K562 (cell line): ENCODE data around the gene STX2. TPM values are rescaled to one million over a fixed set of nuclear protein-coding genes. Genes with fewer than 3 reads are reported as not detected.

Experiments used
- ATAC-seq: fragments of 200-7000 bp; cut with Tn5 transposase; 3 replicates; pipeline ENCODE4 v1.9.1; 2020; ENCODE audit warnings: moderate library complexity
- BruUV-seq: library from RNA; stranded (reverse); fragments of 400-500 nt; replicated peaks from 2 replicates; lab custom pipeline; 2021; lab: Mats Ljungman, UMichigan
- CTCF ChIA-PET: fragments of 300-600 bp; formaldehyde crosslinking; extraction: SDS; loops from one replicate; lab custom pipeline; 2021; ENCODE audit warnings: low intra/inter-chr PET ratio; lab: Yijun Ruan, JAX
- POLR2A ChIA-PET: fragments of 300-600, 350-650 bp; sonication (Branson Sonifier 250); formaldehyde crosslinking; extraction: SDS; loops from one replicate; lab custom pipeline; 2021; ENCODE audit warnings: antibody characterized with exemption, inconsistent platforms; lab: Yijun Ruan, JAX
- DNase-seq, 4 experiments: peaks; one replicate each; pipeline versions ENCODE4 v3.0.0 to v3.0.0-alpha.2; 2011 to 2018; ENCODE audit warnings: low spot score in 3 of 4, mixed read lengths in 3 of 4; ENCODE audit errors: extremely low read depth in 1 of 4
- FAIRE-seq: peaks from 2 replicates; lab custom pipeline; 2011; peaks lifted over from hg19 to GRCh38; lab: Jason Lieb, UNC
- H2AFZ ChIP-seq: 2 replicates; pipeline ENCODE4 v1.6.0; 2011; ENCODE audit warnings: low read depth, low read length, control low read depth, inconsistent platforms
- H3K27ac ChIP-seq: fragments of 200-600 bp; 3 replicates; pipeline ENCODE4 v1.8.0; 2011; ENCODE audit warnings: low read depth, mild to moderate bottlenecking, control low read depth, inconsistent platforms, low read length, moderate library complexity, mixed read lengths; ENCODE audit errors: extremely low read depth
- H3K27me3 ChIP-seq, 2 experiments: fragments of 300-600 bp in 1 of 2; 2 replicates in 1 of 2; 3 replicates in 1 of 2; pipeline versions ENCODE4 v1.6.0 to v1.8.0; 2011; ENCODE audit warnings: inconsistent platforms in 2 of 2, low read length in 2 of 2, mild to moderate bottlenecking in 1 of 2, mixed read lengths in 1 of 2, moderate library complexity in 1 of 2; ENCODE audit not compliant: control insufficient read depth in 2 of 2, insufficient read depth in 2 of 2
- H3K36me3 ChIP-seq: fragments of 300-600 bp; 3 replicates; pipeline ENCODE4 v1.8.0; 2011; ENCODE audit warnings: mild to moderate bottlenecking, low read length, inconsistent platforms; ENCODE audit not compliant: control insufficient read depth, insufficient read depth
- H3K4me1 ChIP-seq, 2 experiments: fragments of 200-600 bp in 1 of 2; replicated peaks in 1 of 2; 2 replicates in 1 of 2; 3 replicates in 1 of 2; pipeline versions ENCODE4 v1.5.1 to v1.8.0; 2011; ENCODE audit warnings: inconsistent platforms in 2 of 2, low read length in 2 of 2, mild to moderate bottlenecking in 1 of 2, mixed read lengths in 1 of 2, moderate library complexity in 1 of 2; ENCODE audit not compliant: control insufficient read depth in 2 of 2, insufficient read depth in 2 of 2
- H3K4me2 ChIP-seq: 2 replicates; pipeline ENCODE4 v1.6.1; 2011; ENCODE audit warnings: low read length, control low read depth, inconsistent platforms, mixed read lengths; ENCODE audit not compliant: insufficient read depth
- H3K4me3 ChIP-seq: fragments of 200-600 bp; sonication (generic), shearing (Covaris generic); 2 replicates; pipeline ENCODE4 v1.5.1; 2016; ENCODE audit warnings: control low read depth, inconsistent platforms
- H3K79me2 ChIP-seq: fragments of 200-600 bp; 3 replicates; pipeline ENCODE4 v1.8.0; 2011; ENCODE audit warnings: low read length, inconsistent platforms; ENCODE audit not compliant: control insufficient read depth, insufficient read depth
- H3K9ac ChIP-seq, 2 experiments: 2 replicates each; pipeline versions ENCODE4 v1.6.0 to v1.6.1; 2011; ENCODE audit warnings: low read depth in 2 of 2, low read length in 2 of 2, control low read depth in 1 of 2, inconsistent platforms in 1 of 2, mild to moderate bottlenecking in 1 of 2, mixed read lengths in 1 of 2; ENCODE audit not compliant: insufficient read depth in 1 of 2
- H3K9me1 ChIP-seq: one replicate; pipeline ENCODE4 v1.6.0; 2011; ENCODE audit warnings: inconsistent platforms, mild to moderate bottlenecking, low read length, moderate library complexity; ENCODE audit not compliant: control insufficient read depth, insufficient read depth
- H3K9me3 ChIP-seq: replicated peaks from 2 replicates; pipeline ENCODE4 v1.5.1; 2011; ENCODE audit warnings: low read depth, low read length, inconsistent platforms; ENCODE audit not compliant: control insufficient read depth, insufficient read depth
- H4K20me1 ChIP-seq: replicated peaks from 2 replicates; pipeline ENCODE4 v1.6.1; 2011; ENCODE audit warnings: low read length, inconsistent platforms, mixed read lengths; ENCODE audit not compliant: control insufficient read depth, insufficient read depth
- RBM34 ChIP-seq: fragments of 200-400 bp; formaldehyde crosslinking; IDR thresholded peaks from 2 replicates; pipeline ENCODE4 v1.6.1; 2018; ENCODE audit warnings: low read length, borderline replicate concordance; ENCODE audit not compliant: insufficient read depth
- TAF1 ChIP-seq: IDR thresholded peaks from 2 replicates; pipeline ENCODE4 v1.6.1; 2011; ENCODE audit warnings: mild to moderate bottlenecking, low read length, moderate library complexity; ENCODE audit not compliant: insufficient read depth, control insufficient read depth, severe bottlenecking; ENCODE audit errors: extremely low read depth
- TCFL5 ChIP-seq: fragments of 250-450 bp; sonication (Bioruptor Pico); conservative IDR thresholded peaks from 2 replicates; pipeline ENCODE4 v1.6.1; 2021; ENCODE audit warnings: mild to moderate bottlenecking, moderate library complexity, matching md5 sums
- WGBS: fragments of 100-300 bp; shearing (Covaris generic); methylation state at CpG from one replicate; pipeline ENCODE4 v1.1.6; 2016; ENCODE audit warnings: low coverage, mixed read lengths; ENCODE audit not compliant: insufficient coverage; ENCODE audit errors: missing lambda C conversion rate; 5-methylcytosine and 5-hydroxymethylcytosine counted together
- in situ Hi-C: fragments of 300-500 bp; cut with MboI; formaldehyde crosslinking; loops from 4 replicates; pipeline ENCODE4 v1.15.0; 2018; ENCODE audit warnings: inconsistent platforms, mixed read lengths
- intact Hi-C: fragments of 100-400 bp; cut with micrococcal nuclease; formaldehyde crosslinking; loops from 2 replicates; pipeline ENCODE4 v1.14.2; 2022
- polyA plus RNA-seq, 8 experiments: library from polyadenylated mRNA; depleted of rRNA in 4 of 8; stranded (reverse) in 5 of 8; unstranded in 3 of 8; fragments of >200 nt; fragmentation: Nextera tagmentation in 2 of 8; fragmentation: Illumina TruSeq in 1 of 8; extraction: Ambion mirVana in 2 of 8; extraction: Trizol in 1 of 8; gene quantifications; 2 replicates each; pipeline versions ENCODE4 v1.2.1 to v1.2.3, GENCODE V29; 2011 to 2014; ENCODE audit warnings: inconsistent platforms in 1 of 8, missing spikeins in 1 of 8
- total RNA-seq, 7 experiments: library from RNA; depleted of rRNA in 6 of 7; stranded (reverse); fragments of >200 nt in 6 of 7; fragmentation: Illumina TruSeq in 2 of 7; extraction: Trizol in 2 of 7; gene quantifications; 2 replicates each; pipeline versions ENCODE4 v1.2.1 to v1.2.3, GENCODE V29; 2011 to 2021; ENCODE audit warnings: low replicate concordance in 1 of 7
- TF ChIP-seq, protein P1 (sequence below): sonication (generic); formaldehyde crosslinking; IDR thresholded peaks from 2 replicates; pipeline ENCODE4 v1.9.0; 2022; ENCODE audit warnings: mild to moderate bottlenecking, missing genetic modification reagents

STX2 gene
- total and polyA plus RNA-seq, 9 of the 15 experiments (the other 6 are each of a cell fraction or from before 2014, with no cell fraction given) = 22.2 to 54.6 (median 30.8) TPM

DNA sequence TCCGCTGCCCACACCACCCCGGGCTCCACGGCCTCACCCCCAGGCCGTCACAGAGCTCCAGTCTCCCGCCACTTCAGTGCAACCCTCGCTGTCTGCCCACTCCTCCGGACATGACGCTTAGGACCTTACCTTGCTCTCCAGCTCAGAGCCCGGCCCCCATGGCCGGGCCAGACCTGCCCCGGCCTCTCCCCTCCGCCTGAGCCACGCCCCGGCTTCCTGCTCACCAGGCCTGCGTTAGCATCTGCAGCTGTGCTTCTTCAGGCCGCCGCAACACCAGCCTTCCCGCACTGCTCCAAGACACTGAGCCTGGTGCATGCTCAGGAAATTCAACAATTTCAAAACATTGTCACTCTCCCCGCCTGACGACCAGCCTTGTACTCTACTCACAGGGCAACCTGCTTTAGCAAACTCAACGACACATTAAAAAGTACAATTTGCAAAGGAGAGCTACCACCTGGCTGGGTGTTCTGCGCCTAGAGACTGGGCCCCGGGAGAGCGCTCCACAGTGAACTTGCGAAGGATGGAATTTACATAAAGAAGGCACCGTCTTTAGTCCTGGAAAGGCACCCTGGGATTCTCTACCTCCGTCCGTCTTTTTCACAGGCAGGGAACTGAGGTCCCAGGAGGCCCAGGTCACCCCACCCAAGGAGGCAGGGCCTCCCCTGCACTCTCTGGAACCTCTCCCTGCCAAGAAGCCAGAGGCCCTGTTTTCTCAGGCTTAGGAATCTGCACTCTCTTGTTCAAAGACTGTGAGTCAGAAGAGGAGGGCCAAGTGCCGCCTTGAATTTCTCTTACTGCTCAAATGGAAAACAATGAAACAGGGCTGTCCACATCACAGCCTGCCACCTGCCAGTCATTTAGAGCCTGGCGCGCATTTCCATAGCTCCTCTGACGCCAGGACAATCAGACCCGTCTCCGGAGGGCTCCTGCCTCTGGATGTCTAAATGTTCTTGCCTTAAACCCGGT, 51.3 kb downstream of the STX2 start (continued):
- TF ChIP-seq TCFL5 (CRISPR knock-in tag) (no peak), RBM34 (no peak), TAF1 (no peak)
- TF ChIP-seq, all 486 proteins: peak for 0

DNA sequence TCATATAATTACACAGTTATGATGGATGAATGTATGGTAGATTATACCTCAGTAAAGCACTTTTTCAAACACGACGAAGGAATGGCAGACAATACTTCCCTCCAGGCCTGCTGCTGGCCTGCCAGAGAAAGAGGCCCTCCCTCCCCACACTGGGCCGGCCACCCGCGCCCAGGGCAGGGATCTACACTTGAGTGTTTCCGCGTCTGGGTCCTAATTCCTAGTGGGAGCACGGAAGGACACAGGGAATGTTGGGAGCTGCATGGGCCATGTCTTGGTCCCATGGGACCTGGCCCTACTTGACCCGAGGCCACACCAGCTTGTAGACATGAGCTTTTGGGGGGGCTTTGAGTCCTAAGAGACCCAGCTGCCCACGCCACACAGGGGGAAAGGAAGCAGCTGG, 52.0 kb downstream of the STX2 start:
- POLR2A ChIA-PET = no interaction called here
- H3K36me3 ChIP-seq = peaks cover 35% of the 10 kb centered on the region; the same call in 2 of the 3 replicates
- H3K9me3 ChIP-seq = no peaks in the 10 kb centered on the region; the same call in 1 of the 2 replicates
- peaks cover 0 to 4% of the 10 kb centered on the region in 2 experiments; a peak in 1 of 5 replicates for H3K4me1 ChIP-seq
- H3K27ac ChIP-seq = no peak overlapping the region
- no TSS peak for BruUV-seq
- ATAC-seq (no peak), FAIRE-seq (no peak), DNase-seq (no peak)
- H4K20me1 ChIP-seq = no peaks in the 10 kb centered on the region
- CTCF ChIA-PET = no interaction called here
- H2AFZ ChIP-seq = no peak overlapping the region
- no peak overlapping the region for H3K4me2 ChIP-seq
- TF ChIP-seq, protein P1, sequence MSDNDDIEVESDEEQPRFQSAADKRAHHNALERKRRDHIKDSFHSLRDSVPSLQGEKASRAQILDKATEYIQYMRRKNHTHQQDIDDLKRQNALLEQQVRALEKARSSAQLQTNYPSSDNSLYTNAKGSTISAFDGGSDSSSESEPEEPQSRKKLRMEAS (CRISPR knock-in tag) = no peak
- intact Hi-C loops (no loop called here), in situ Hi-C loops (no loop called here)
- no peaks in the 10 kb centered on the region for H3K79me2 ChIP-seq
- H3K9ac ChIP-seq = no peak overlapping the region
- H3K9me1 ChIP-seq = no peaks in the 10 kb centered on the region
- no peaks in the 10 kb centered on the region for H3K27me3 ChIP-seq
- WGBS = 87% methylated on average over 9 of the region's 10 CpGs
- no peak overlapping the region for H3K4me3 ChIP-seq
